ENCODE data around the gene ABCB4. TPM values are rescaled to one million over a fixed set of nuclear protein-coding genes. Genes with fewer than 3 reads are reported as not detected.

Gene ABCB4
- total RNA-seq, 4 donors from 2014 or later = 0.38 to 0.84 (median 0.61) TPM

DNA sequence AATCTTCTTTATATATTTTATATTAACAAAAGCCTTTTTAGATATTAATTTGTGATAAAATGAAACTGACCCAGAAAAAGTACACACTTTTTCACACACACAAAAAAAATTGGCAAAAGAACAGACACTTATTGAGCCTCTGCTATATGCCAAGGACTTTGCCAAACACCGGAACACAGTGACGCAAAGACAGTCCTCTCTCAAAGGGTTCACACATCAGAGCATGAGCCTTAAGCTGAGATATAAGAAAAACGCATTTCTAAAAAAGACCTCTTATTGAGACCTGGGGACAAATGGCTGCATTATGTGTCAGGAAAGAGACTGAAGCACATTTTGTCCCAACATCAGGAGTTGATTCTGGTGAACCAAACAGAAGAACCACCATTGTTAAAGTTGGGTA, 24.0 kb upstream of the ABCB4 start:
- ATAC-seq (ENCODE audit: low FRiP score) (no peak), DNase-seq (ENCODE audit: low spot score) (no peak)
- TF ChIP-seq, protein P1, sequence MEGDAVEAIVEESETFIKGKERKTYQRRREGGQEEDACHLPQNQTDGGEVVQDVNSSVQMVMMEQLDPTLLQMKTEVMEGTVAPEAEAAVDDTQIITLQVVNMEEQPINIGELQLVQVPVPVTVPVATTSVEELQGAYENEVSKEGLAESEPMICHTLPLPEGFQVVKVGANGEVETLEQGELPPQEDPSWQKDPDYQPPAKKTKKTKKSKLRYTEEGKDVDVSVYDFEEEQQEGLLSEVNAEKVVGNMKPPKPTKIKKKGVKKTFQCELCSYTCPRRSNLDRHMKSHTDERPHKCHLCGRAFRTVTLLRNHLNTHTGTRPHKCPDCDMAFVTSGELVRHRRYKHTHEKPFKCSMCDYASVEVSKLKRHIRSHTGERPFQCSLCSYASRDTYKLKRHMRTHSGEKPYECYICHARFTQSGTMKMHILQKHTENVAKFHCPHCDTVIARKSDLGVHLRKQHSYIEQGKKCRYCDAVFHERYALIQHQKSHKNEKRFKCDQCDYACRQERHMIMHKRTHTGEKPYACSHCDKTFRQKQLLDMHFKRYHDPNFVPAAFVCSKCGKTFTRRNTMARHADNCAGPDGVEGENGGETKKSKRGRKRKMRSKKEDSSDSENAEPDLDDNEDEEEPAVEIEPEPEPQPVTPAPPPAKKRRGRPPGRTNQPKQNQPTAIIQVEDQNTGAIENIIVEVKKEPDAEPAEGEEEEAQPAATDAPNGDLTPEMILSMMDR (IDR thresholded peaks at IDR 0.05) = no peak

DNA sequence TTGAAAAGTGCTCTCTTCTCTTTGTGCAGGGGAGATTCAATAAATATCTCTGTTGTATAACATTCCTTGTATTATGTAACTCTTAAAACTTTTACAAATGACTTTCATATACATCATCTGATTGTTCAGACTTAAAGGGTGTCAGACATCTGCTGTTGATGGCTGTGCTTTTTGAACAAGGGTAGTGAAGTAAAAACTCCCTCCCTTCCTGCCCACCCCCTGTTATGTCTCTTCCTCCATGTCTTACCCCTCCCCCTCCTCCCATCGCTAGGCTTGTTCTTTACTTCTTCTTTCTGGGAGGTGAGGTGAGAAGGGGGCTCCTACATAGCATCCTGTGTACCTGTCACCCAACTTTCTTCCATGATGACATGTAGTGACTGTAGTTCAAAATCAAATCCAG, 23.4 kb upstream of the ABCB4 start:
- TF ChIP-seq, protein P1 (IDR thresholded peaks at IDR 0.05) = no peak
- no peak for ATAC-seq (ENCODE audit: low FRiP score)
- DNase-seq (ENCODE audit: low spot score) = no peak

DNA sequence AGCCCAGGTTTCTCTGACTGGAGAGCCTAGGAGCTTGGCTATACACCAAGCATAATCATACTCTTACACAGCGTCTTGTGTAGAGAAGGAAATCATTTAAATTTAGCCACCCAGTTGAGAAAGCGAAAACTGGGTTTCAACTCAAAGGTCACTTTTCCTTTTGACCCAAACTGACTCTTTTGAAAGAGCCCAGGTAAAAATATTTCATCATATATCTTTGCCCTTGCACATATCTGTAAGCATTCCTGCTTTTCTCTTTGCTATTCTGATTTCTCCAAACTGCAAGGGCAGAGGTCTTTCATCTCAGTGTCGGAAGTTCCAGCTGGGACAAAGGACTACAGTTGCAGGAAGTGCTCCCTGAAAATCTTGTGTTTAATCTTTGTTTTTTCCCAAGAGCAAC, 22.0 kb upstream of the ABCB4 start:
- TF ChIP-seq, protein P1 (IDR thresholded peaks at IDR 0.05) = no peak
- ATAC-seq (ENCODE audit: low FRiP score) (no peak), DNase-seq (ENCODE audit: low spot score) (no peak)

DNA sequence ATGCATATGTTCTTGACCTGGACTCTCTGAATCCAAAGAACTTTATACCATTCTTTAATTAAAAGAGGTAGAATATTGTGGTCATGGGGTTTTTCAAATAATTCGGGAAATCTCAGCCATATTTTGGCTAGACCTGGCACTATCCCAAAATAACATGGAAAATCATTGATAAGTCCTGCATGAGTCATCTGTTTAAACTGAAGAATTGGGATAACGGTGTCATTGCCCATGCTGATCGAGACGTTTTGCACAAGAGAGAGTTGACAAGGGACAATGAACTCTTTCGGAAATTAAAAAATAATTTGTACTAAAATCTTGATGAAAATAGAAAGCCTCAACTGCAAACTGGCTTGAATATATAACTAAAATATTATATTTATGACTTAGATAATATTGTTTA, 19.9 kb upstream of the ABCB4 start:
- TF ChIP-seq, protein P1 (IDR thresholded peaks at IDR 0.05) = no peak
- ATAC-seq (ENCODE audit: low FRiP score) = no peak
- no peak for DNase-seq (ENCODE audit: low spot score)

DNA sequence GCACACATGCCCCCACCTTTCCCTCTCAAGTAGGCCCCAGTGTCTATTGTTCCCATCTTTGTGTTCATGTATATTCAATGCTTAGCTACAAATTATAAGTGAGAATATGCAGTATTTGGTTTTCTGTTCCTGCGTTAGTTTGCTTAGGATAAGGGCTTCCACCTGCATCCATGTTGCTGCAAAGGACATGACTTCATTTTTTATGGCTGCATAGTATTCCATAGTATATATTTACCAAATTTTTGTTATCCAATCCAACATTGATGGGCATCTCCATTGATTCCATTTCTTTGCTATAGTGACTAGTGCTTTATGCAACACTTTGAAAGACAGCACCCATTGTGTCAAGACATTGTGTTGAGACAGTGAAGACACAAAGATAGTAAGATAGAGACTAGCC, 19.0 kb upstream of the ABCB4 start:
- DNase-seq (ENCODE audit: low spot score) (no peak), ATAC-seq (ENCODE audit: low FRiP score) (no peak)
- TF ChIP-seq, protein P1 (IDR thresholded peaks at IDR 0.05) = no peak

DNA sequence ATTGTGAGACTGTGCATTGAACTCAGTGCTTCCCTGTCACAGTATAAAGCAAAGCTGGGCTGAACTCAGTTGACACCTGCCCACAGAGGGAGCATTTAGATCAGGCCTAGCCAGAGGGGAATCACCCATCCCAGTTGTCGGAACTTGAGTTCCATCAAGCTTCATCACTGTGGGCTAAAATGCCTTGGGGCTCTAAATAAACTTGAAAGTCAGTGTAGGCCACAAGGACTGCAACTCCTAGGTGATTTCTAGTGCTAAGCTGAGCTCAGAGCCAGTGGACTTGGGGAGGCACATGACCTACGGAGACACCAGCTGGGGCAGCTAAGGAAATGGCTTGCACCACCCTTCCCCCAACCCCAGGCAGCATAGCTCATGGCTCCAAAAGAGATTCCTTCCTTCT, 7.7 kb upstream of the ABCB4 start:
- TF ChIP-seq, protein P1 (IDR thresholded peaks at IDR 0.05) = no peak

DNA sequence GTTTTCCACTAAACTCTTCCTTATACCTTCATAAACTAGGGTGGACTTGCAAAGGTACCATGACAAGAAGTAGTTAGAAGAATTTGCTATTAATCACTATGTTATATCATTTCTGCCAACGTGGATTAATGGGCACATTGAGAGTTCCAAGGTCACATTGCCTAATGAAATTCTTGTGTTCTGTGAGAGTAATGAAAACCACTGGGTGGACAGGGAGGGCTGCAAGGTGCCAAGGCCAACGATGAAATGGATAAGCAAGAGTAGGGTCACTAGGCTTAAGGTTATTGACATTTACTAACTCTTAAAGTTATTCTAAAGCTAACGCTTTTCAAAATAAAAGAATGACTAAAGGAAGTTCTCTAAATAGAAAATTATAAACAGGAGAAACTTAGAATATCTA, 6.6 kb upstream of the ABCB4 start:
- TF ChIP-seq, protein P1 (IDR thresholded peaks at IDR 0.05) = no peak
- ATAC-seq (ENCODE audit: low FRiP score) (no peak), DNase-seq (ENCODE audit: low spot score) (no peak)

More for the DNA sequence above, 7.7 kb upstream of the ABCB4 start:
- ATAC-seq (ENCODE audit: low FRiP score) (no peak), DNase-seq (ENCODE audit: low spot score) (no peak)
